ENCODE data around the gene KDM3A. TPM values are rescaled to one million over a fixed set of nuclear protein-coding genes. Genes with fewer than 3 reads are reported as not detected.

KDM3A gene
- polyA plus RNA-seq, 3 donors: 10.3 to 15.1 (median 14.6) TPM

Other genes starting within 250 kb of the KDM3A start
- 10 to 100 TPM; 35.2 to 55.6 (median 36.0) TPM for gene IMMT, start 245.9 kb upstream of the KDM3A start, polyA plus RNA-seq
- gene MRPL35, start 241.9 kb upstream of the KDM3A start, polyA plus RNA-seq: 10 to 100 TPM; 16.6 to 41.9 (median 19.5) TPM
- 1 to 10 TPM in 2 of 3 donors, under 1 TPM in 1; 1.00 to 2.2 (median 1.1) TPM for gene REEP1, start 103.7 kb upstream of the KDM3A start, polyA plus RNA-seq
- gene CHMP3, start 122.1 kb downstream of the KDM3A start, polyA plus RNA-seq: 100 to 1,000 TPM in 1 of 3 donors, 10 to 100 TPM in 2; 80.1 to 108 (median 98.6) TPM
- 10 to 100 TPM; 12.5 to 17.2 (median 16.0) TPM for gene RNF103, start 182.5 kb downstream of the KDM3A start, polyA plus RNA-seq